WTC11 (cell line): ENCODE measurements around the gene ANP32E. TPM values are rescaled to one million over a fixed set of nuclear protein-coding genes. Genes with fewer than 3 reads are reported as not detected.

ENCODE experiments used
- ATF3 ChIP-seq: sonication (generic); formaldehyde crosslinking; conservative IDR thresholded peaks from 2 replicates; pipeline ENCODE4 v1.8.1; 2022; ENCODE audit warnings: mild to moderate bottlenecking, missing genetic modification reagents
- CBFB ChIP-seq: sonication (generic); formaldehyde crosslinking; IDR thresholded peaks from 2 replicates; pipeline ENCODE4 v1.8.1; 2022; ENCODE audit warnings: mild to moderate bottlenecking, low read depth, missing genetic modification reagents
- EMX1 ChIP-seq: fragments of 250-450 bp; sonication (Bioruptor Pico); IDR thresholded peaks from 2 replicates; pipeline ENCODE4 v1.8.0; 2021; ENCODE audit warnings: mild to moderate bottlenecking
- FOXP1 ChIP-seq: sonication (generic); formaldehyde crosslinking; IDR thresholded peaks from 2 replicates; pipeline ENCODE4 v1.8.0; 2022; ENCODE audit warnings: missing genetic modification reagents, mild to moderate bottlenecking, moderate library complexity, borderline replicate concordance
- GRHL2 ChIP-seq: fragments of 250-450 bp; sonication (Bioruptor Pico); IDR thresholded peaks from 2 replicates; pipeline ENCODE4 v1.8.0; 2022; ENCODE audit warnings: mild to moderate bottlenecking, moderate library complexity; ENCODE audit not compliant: insufficient replicate concordance, severe bottlenecking
- HMGA2 ChIP-seq: fragments of 250-450 bp; sonication (Bioruptor Pico); IDR thresholded peaks from 2 replicates; pipeline ENCODE4 v1.4.0; 2021; ENCODE audit warnings: mild to moderate bottlenecking, moderate library complexity
- HMGXB4 ChIP-seq: sonication (generic); formaldehyde crosslinking; IDR thresholded peaks from 2 replicates; pipeline ENCODE4 v1.8.1; 2023; ENCODE audit warnings: mild to moderate bottlenecking, moderate library complexity, missing genetic modification reagents
- JAZF1 ChIP-seq: fragments of 250-450 bp; sonication (Bioruptor Pico); IDR thresholded peaks from 2 replicates; pipeline ENCODE4 v1.9.0; 2021; ENCODE audit warnings: moderate library complexity, mild to moderate bottlenecking, inconsistent platforms
- NR1H2 ChIP-seq: sonication (generic); formaldehyde crosslinking; IDR thresholded peaks from 2 replicates; pipeline ENCODE4 v1.9.0; 2021; ENCODE audit warnings: mild to moderate bottlenecking, moderate library complexity, missing genetic modification reagents
- PRDM15 ChIP-seq: sonication (generic); formaldehyde crosslinking; IDR thresholded peaks from 2 replicates; pipeline ENCODE4 v1.8.0; 2022; ENCODE audit warnings: missing genetic modification reagents
- TEAD1 ChIP-seq: sonication (generic); formaldehyde crosslinking; IDR thresholded peaks from 2 replicates; pipeline ENCODE4 v1.8.0; 2022; ENCODE audit warnings: mild to moderate bottlenecking, missing genetic modification reagents
- TEAD4 ChIP-seq: sonication (generic); formaldehyde crosslinking; IDR thresholded peaks from 2 replicates; pipeline ENCODE4 v1.8.0; 2022; ENCODE audit warnings: mild to moderate bottlenecking, missing genetic modification reagents
- TP53 ChIP-seq: sonication (generic); formaldehyde crosslinking; IDR thresholded peaks from 2 replicates; pipeline ENCODE4 v1.8.1; 2023; ENCODE audit warnings: mild to moderate bottlenecking, missing genetic modification reagents
- ZNF396 ChIP-seq: fragments of 250-450 bp; sonication (Bioruptor Pico); IDR thresholded peaks from 2 replicates; pipeline ENCODE4 v1.8.0; 2021; ENCODE audit warnings: mild to moderate bottlenecking, moderate library complexity, borderline replicate concordance
- ZNF512 ChIP-seq: sonication (generic); formaldehyde crosslinking; IDR thresholded peaks from 2 replicates; pipeline ENCODE4 v1.8.1; 2022; ENCODE audit warnings: missing genetic modification reagents, borderline replicate concordance
- ZNF532 ChIP-seq: fragments of 250-450 bp; sonication (Bioruptor Pico); IDR thresholded peaks from 2 replicates; pipeline ENCODE4 v1.9.0; 2021; ENCODE audit warnings: mild to moderate bottlenecking, borderline replicate concordance
- total RNA-seq: library from RNA; stranded (reverse); gene quantifications from 3 replicates; pipeline ENCODE4 v1.2.3, GENCODE V29; 2021
- TF ChIP-seq, protein P1 (sequence below): sonication (generic); formaldehyde crosslinking; IDR thresholded peaks from 2 replicates; pipeline ENCODE4 v1.8.0; 2022; ENCODE audit warnings: mild to moderate bottlenecking, missing genetic modification reagents
- TF ChIP-seq, protein P2 (sequence below): sonication (generic); formaldehyde crosslinking; IDR thresholded peaks from 2 replicates; pipeline ENCODE4 v1.8.0; 2022; ENCODE audit warnings: mild to moderate bottlenecking, missing genetic modification reagents
- TF ChIP-seq, protein P3 (sequence below): sonication (generic); formaldehyde crosslinking; IDR thresholded peaks from 2 replicates; pipeline ENCODE4 v1.8.1; 2023; ENCODE audit warnings: mild to moderate bottlenecking, missing genetic modification reagents, moderate library complexity
- TF ChIP-seq, protein P4 (sequence below): sonication (generic); formaldehyde crosslinking; IDR thresholded peaks from 2 replicates; pipeline ENCODE4 v1.8.1; 2023; ENCODE audit warnings: mild to moderate bottlenecking, missing genetic modification reagents, moderate library complexity
- TF ChIP-seq, protein P5 (sequence below): sonication (generic); formaldehyde crosslinking; IDR thresholded peaks from 2 replicates; pipeline ENCODE4 v1.8.1; 2022; ENCODE audit warnings: mild to moderate bottlenecking, missing genetic modification reagents, moderate library complexity, borderline replicate concordance

The ANP32E gene
- total RNA-seq, 1 experiment from 2014 or later = 119 TPM

DNA sequence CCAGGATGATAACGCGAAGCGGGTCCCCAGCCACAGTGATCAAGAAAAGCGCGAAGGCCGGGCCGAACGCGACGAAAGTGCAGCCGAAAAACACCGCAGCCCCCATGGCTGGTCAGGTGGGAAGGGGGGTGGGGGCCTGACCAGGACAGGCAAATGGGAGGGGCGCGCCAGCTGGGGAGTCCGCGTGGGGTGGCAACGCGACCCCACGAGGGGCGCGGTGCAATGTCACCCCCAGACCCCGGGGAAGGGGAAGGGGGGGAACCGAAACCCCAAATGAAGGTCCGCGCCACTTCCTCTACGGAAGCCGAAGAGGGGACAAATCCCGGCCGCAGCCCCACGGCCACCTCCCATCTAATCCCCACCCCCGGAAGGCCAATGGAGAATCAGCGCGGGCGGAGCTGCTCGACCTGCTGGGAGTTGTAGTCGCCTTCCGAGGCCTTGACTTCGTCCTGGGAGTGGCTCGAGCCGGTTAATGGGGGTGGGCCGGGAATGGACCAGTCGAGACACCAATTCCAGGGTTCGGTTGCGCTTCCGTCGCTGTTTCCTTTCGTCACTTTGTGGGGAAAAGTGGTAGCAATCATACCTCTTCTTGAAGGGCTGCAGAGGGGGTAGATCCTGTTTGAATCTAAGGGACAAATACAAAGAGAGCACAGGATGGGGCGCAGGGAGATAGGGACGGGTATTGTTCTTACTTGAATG, 32.9 kb upstream of the ANP32E start, which contains the start of gene APH1A (continued):
- TF ChIP-seq FOXP1 (CRISPR knock-in tag) (peak; percentile 93), JAZF1 (CRISPR knock-in tag) (no peak), HMGXB4 (CRISPR knock-in tag) (no peak), EMX1 (CRISPR knock-in tag) (no peak), TEAD1 (CRISPR knock-in tag) (no peak), ZNF512 (no peak), PRDM15 (CRISPR knock-in tag) (no peak), ZNF396 (no peak), HMGA2 (no peak), TEAD4 (CRISPR knock-in tag) (no peak), ATF3 (no peak), GRHL2 (no peak), ZNF532 (CRISPR knock-in tag) (no peak), NR1H2 (CRISPR knock-in tag) (no peak), CBFB (no peak), TP53 (CRISPR knock-in tag) (no peak)
- TF ChIP-seq, protein P1, sequence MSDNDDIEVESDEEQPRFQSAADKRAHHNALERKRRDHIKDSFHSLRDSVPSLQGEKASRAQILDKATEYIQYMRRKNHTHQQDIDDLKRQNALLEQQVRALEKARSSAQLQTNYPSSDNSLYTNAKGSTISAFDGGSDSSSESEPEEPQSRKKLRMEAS = peak; percentile 61; the same call in 1 of the 2 replicates
- TF ChIP-seq, protein P2, sequence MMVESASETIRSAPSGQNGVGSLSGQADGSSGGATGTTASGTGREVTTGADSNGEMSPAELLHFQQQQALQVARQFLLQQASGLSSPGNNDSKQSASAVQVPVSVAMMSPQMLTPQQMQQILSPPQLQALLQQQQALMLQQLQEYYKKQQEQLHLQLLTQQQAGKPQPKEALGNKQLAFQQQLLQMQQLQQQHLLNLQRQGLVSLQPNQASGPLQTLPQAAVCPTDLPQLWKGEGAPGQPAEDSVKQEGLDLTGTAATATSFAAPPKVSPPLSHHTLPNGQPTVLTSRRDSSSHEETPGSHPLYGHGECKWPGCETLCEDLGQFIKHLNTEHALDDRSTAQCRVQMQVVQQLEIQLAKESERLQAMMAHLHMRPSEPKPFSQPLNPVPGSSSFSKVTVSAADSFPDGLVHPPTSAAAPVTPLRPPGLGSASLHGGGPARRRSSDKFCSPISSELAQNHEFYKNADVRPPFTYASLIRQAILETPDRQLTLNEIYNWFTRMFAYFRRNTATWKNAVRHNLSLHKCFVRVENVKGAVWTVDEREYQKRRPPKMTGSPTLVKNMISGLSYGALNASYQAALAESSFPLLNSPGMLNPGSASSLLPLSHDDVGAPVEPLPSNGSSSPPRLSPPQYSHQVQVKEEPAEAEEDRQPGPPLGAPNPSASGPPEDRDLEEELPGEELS (CRISPR knock-in tag) = no peak
- TF ChIP-seq, protein P3, sequence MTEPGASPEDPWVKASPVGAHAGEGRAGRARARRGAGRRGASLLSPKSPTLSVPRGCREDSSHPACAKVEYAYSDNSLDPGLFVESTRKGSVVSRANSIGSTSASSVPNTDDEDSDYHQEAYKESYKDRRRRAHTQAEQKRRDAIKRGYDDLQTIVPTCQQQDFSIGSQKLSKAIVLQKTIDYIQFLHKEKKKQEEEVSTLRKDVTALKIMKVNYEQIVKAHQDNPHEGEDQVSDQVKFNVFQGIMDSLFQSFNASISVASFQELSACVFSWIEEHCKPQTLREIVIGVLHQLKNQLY (CRISPR knock-in tag) = no peak
- TF ChIP-seq, protein P4, sequence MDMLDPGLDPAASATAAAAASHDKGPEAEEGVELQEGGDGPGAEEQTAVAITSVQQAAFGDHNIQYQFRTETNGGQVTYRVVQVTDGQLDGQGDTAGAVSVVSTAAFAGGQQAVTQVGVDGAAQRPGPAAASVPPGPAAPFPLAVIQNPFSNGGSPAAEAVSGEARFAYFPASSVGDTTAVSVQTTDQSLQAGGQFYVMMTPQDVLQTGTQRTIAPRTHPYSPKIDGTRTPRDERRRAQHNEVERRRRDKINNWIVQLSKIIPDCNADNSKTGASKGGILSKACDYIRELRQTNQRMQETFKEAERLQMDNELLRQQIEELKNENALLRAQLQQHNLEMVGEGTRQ (CRISPR knock-in tag) = peak; percentile 21; the same call in 1 of the 2 replicates
- TF ChIP-seq, protein P5, sequence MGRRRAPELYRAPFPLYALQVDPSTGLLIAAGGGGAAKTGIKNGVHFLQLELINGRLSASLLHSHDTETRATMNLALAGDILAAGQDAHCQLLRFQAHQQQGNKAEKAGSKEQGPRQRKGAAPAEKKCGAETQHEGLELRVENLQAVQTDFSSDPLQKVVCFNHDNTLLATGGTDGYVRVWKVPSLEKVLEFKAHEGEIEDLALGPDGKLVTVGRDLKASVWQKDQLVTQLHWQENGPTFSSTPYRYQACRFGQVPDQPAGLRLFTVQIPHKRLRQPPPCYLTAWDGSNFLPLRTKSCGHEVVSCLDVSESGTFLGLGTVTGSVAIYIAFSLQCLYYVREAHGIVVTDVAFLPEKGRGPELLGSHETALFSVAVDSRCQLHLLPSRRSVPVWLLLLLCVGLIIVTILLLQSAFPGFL = no peak
